ENCODE measurements around the gene GOPC. TPM values are rescaled to one million over a fixed set of nuclear protein-coding genes. Genes with fewer than 3 reads are reported as not detected.

Gene GOPC
- total RNA-seq, 4 donors from 2014 or later: 20.2 to 24.7 (median 22.2) TPM

GRCh38 chr6:117545161-117545595, 57.1 kb downstream of the GOPC start:
- 77 to 85% methylated on average over 4 of the region's 4 CpGs for WGBS, 2 donors
- intact Hi-C loops (cut with DNase I; ENCODE audit: low total_unique reads): loop anchor here (10.0 kb wide), 1 partner anchor 50 kb away; no protein-coding TSS in a partner anchor
- no peak for TF ChIP-seq CTCF (IDR thresholded peaks at IDR 0.05)
- TF ChIP-seq POLR2A (IDR thresholded peaks at IDR 0.05): no peak
- H3K4me3 ChIP-seq (ENCODE audit: low read depth, poor library complexity, severe bottlenecking): no peak overlapping the region
- no peak for DNase-seq (ENCODE audit: low spot score in 2 of 2)

GRCh38 chr6:117544716-117545115, 57.6 kb downstream of the GOPC start:
- 79 to 86% methylated on average over 3 of the region's 3 CpGs for WGBS, 2 donors
- no peak for TF ChIP-seq POLR2A (IDR thresholded peaks at IDR 0.05)
- no peak for TF ChIP-seq CTCF (IDR thresholded peaks at IDR 0.05)
- no peak overlapping the region for H3K4me3 ChIP-seq (ENCODE audit: low read depth, poor library complexity, severe bottlenecking)
- DNase-seq (ENCODE audit: low spot score in 2 of 2): no peak
- intact Hi-C loops (cut with DNase I; ENCODE audit: low total_unique reads): loop anchor here (10.0 kb wide), 1 partner anchor 50 kb away; no protein-coding TSS in a partner anchor

GRCh38 chr6:117542493-117542892, 59.8 kb downstream of the GOPC start:
- WGBS, 2 donors: 77 to 78% methylated on average over 3 of the region's 3 CpGs

GRCh38 chr6:117540670-117541069, 61.6 kb downstream of the GOPC start:
- WGBS, 2 donors: 88% methylated on average over 8 of the region's 8 CpGs

More at GRCh38 chr6:117542493-117542892, 59.8 kb downstream of the GOPC start:
- DNase-seq (ENCODE audit: low spot score in 2 of 2): no peak
- intact Hi-C loops (cut with DNase I; ENCODE audit: low total_unique reads): loop anchor here (10.0 kb wide), 1 partner anchor 48 kb away; no protein-coding TSS in a partner anchor
- TF ChIP-seq CTCF (IDR thresholded peaks at IDR 0.05) (no peak), POLR2A (IDR thresholded peaks at IDR 0.05) (no peak)
- no peak overlapping the region for H3K4me3 ChIP-seq (ENCODE audit: low read depth, poor library complexity, severe bottlenecking)

GRCh38 chr6:117538615-117539014, 63.7 kb downstream of the GOPC start:
- WGBS, 2 donors: 83 to 92% methylated on average over 9 of the region's 9 CpGs
- intact Hi-C loops (cut with DNase I; ENCODE audit: low total_unique reads): no loop called here
- TF ChIP-seq CTCF (IDR thresholded peaks at IDR 0.05) (no peak), POLR2A (IDR thresholded peaks at IDR 0.05) (no peak)
- no peak overlapping the region for H3K4me3 ChIP-seq (ENCODE audit: low read depth, poor library complexity, severe bottlenecking)
- DNase-seq (ENCODE audit: low spot score in 2 of 2): no peak

More at GRCh38 chr6:117540670-117541069, 61.6 kb downstream of the GOPC start:
- intact Hi-C loops (cut with DNase I; ENCODE audit: low total_unique reads): loop anchor here (10.0 kb wide), 1 partner anchor 46 kb away; no protein-coding TSS in a partner anchor
- DNase-seq (ENCODE audit: low spot score in 2 of 2): no peak
- H3K4me3 ChIP-seq (ENCODE audit: low read depth, poor library complexity, severe bottlenecking): no peak overlapping the region
- TF ChIP-seq POLR2A (IDR thresholded peaks at IDR 0.05) (no peak), CTCF (IDR thresholded peaks at IDR 0.05) (no peak)

- H3K4me3 ChIP-seq (ENCODE audit: low read depth, poor library complexity, severe bottlenecking): no peak overlapping the region
- no peak for TF ChIP-seq CTCF (IDR thresholded peaks at IDR 0.05)
- no peak for TF ChIP-seq POLR2A (IDR thresholded peaks at IDR 0.05)
- DNase-seq (ENCODE audit: low spot score in 2 of 2): no peak
- WGBS, 2 donors: 94 to 96% methylated on average over 4 of the region's 4 CpGs
- intact Hi-C loops (cut with DNase I; ENCODE audit: low total_unique reads): no loop called here
Measured at GRCh38 chr6:117536317-117536716, 66.0 kb downstream of the GOPC start.
